ENCODE measurements around the gene MAPT.

Gene MAPT

DNA sequence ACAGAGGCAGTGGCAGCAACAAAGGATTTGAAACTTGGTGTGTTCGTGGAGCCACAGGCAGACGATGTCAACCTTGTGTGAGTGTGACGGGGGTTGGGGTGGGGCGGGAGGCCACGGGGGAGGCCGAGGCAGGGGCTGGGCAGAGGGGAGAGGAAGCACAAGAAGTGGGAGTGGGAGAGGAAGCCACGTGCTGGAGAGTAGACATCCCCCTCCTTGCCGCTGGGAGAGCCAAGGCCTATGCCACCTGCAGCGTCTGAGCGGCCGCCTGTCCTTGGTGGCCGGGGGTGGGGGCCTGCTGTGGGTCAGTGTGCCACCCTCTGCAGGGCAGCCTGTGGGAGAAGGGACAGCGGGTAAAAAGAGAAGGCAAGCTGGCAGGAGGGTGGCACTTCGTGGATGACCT is 130.2 kb downstream of the MAPT start:
- no peak for TF ChIP-seq CTCF (IDR thresholded peaks at IDR 0.05; ENCODE audit: low read depth, low read length, missing control alignments)
- H3K4me3 ChIP-seq (replicated peaks; ENCODE audit: low read depth, low read length): no peak overlapping the region
- no peak for DNase-seq (ENCODE audit: extremely low read depth, low read depth)

DNA sequence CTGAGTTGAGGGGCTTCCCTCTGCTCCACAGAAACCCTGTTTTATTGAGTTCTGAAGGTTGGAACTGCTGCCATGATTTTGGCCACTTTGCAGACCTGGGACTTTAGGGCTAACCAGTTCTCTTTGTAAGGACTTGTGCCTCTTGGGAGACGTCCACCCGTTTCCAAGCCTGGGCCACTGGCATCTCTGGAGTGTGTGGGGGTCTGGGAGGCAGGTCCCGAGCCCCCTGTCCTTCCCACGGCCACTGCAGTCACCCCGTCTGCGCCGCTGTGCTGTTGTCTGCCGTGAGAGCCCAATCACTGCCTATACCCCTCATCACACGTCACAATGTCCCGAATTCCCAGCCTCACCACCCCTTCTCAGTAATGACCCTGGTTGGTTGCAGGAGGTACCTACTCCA is 130.7 kb downstream of the MAPT start:
- TF ChIP-seq CTCF (IDR thresholded peaks at IDR 0.05; ENCODE audit: low read depth, low read length, missing control alignments): no peak
- no peak for DNase-seq (ENCODE audit: extremely low read depth, low read depth)
- no peak overlapping the region for H3K4me3 ChIP-seq (replicated peaks; ENCODE audit: low read depth, low read length)

GRCh38 chr17:46025510-46026165 is 131.3 kb downstream of the MAPT start:
- no peak overlapping the region for H3K4me3 ChIP-seq (replicated peaks; ENCODE audit: low read depth, low read length)
- no peak for TF ChIP-seq CTCF (IDR thresholded peaks at IDR 0.05; ENCODE audit: low read depth, low read length, missing control alignments)
- DNase-seq (ENCODE audit: extremely low read depth, low read depth): no peak

DNA sequence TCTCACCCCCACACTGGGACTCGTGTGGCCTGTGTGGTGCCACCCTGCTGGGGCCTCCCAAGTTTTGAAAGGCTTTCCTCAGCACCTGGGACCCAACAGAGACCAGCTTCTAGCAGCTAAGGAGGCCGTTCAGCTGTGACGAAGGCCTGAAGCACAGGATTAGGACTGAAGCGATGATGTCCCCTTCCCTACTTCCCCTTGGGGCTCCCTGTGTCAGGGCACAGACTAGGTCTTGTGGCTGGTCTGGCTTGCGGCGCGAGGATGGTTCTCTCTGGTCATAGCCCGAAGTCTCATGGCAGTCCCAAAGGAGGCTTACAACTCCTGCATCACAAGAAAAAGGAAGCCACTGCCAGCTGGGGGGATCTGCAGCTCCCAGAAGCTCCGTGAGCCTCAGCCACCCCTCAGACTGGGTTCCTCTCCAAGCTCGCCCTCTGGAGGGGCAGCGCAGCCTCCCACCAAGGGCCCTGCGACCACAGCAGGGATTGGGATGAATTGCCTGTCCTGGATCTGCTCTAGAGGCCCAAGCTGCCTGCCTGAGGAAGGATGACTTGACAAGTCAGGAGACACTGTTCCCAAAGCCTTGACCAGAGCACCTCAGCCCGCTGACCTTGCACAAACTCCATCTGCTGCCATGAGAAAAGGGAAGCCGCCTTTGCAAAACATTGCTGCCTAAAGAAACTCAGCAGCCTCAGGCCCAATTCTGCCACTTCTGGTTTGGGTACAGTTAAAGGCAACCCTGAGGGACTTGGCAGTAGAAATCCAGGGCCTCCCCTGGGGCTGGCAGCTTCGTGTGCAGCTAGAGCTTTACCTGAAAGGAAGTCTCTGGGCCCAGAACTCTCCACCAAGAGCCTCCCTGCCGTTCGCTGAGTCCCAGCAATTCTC is 132.1 kb downstream of the MAPT start:
- no peak overlapping the region for H3K4me3 ChIP-seq (replicated peaks; ENCODE audit: low read depth, low read length)
- TF ChIP-seq CTCF (IDR thresholded peaks at IDR 0.05; ENCODE audit: low read depth, low read length, missing control alignments): no peak
- no peak for DNase-seq (ENCODE audit: extremely low read depth, low read depth)

DNA sequence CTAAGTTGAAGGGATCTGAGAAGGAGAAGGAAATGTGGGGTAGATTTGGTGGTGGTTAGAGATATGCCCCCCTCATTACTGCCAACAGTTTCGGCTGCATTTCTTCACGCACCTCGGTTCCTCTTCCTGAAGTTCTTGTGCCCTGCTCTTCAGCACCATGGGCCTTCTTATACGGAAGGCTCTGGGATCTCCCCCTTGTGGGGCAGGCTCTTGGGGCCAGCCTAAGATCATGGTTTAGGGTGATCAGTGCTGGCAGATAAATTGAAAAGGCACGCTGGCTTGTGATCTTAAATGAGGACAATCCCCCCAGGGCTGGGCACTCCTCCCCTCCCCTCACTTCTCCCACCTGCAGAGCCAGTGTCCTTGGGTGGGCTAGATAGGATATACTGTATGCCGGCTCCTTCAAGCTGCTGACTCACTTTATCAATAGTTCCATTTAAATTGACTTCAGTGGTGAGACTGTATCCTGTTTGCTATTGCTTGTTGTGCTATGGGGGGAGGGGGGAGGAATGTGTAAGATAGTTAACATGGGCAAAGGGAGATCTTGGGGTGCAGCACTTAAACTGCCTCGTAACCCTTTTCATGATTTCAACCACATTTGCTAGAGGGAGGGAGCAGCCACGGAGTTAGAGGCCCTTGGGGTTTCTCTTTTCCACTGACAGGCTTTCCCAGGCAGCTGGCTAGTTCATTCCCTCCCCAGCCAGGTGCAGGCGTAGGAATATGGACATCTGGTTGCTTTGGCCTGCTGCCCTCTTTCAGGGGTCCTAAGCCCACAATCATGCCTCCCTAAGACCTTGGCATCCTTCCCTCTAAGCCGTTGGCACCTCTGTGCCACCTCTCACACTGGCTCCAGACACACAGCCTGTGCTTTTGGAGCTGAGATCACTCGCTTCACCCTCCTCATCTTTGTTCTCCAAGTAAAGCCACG is 133.0 kb downstream of the MAPT start:
- TF ChIP-seq CTCF (IDR thresholded peaks at IDR 0.05; ENCODE audit: low read depth, low read length, missing control alignments): no peak
- H3K4me3 ChIP-seq (replicated peaks; ENCODE audit: low read depth, low read length): no peak overlapping the region
- DNase-seq (ENCODE audit: extremely low read depth, low read depth): no peak

GRCh38 chr17:46027976-46028325 is 133.6 kb downstream of the MAPT start:
- DNase-seq (ENCODE audit: extremely low read depth, low read depth): no peak
- no peak overlapping the region for H3K4me3 ChIP-seq (replicated peaks; ENCODE audit: low read depth, low read length)
- no peak for TF ChIP-seq CTCF (IDR thresholded peaks at IDR 0.05; ENCODE audit: low read depth, low read length, missing control alignments)

Measured in HFF-Myc (cell line).